GM04503 (cell line): ENCODE measurements around the gene U2AF1L4.
A peak's percentile ranks its signal among the peaks of the same experiment; 100 is the strongest.

Experiments
- DNase-seq: peaks from one replicate; pipeline ENCODE4 v3.0.0-alpha.2; 2012; ENCODE audit warnings: low read depth

Gene U2AF1L4

DNA sequence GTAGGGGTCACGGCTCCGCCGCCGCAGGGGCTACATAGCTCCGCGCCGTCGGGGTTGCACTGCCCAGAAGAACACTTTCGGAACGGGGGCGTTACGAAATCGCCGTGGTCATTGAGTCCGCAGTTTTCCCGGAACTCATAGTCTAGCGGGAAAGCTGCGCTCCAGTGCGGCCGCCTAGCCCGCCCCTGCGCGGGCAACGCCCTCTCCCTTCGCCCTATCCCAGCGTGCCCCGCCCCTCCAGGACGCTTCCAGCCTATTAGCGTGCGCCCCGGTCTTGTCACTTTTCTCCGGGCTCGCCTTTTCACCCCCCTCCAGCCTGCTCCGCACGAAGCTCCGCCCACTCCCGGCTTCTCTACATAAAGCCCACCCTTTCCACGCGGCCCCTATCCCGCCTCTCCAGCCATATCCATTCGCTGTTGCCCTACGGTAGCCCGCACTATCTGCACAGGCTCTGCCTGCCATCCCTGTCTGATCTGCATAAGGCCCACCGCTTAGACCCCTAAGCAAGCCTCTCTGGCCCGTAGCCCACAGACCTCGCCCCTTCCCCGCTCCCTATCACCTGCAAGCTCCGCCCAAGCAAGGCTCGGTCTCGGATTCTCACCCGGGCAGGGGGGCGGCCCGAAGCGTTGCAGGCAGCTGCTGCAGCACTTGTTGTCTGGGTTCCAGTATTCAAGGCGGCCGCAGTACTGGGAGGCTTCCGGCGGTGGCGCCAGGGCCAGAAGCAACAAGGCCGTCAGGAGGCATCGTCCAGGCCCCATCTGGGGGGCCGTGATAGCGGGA lies 4.6 kb downstream of the U2AF1L4 start:
- DNase-seq = peak; percentile 77

DNA sequence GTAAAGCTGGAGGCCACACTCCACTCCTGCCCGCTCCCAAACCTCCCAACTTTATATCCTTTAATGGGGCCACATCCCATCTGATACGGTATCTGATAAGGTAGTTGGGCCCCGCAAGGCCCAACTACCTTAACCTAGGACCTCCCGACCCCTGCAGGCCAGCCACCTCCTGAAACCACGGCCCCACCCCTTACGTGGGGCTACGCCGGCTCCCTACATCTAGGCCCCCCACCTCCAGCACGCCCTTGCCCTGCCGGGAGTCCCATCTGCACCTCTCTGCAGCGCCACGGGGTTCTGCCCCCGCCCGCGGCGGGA lies 5.2 kb downstream of the U2AF1L4 start:
- DNase-seq = no peak

DNA sequence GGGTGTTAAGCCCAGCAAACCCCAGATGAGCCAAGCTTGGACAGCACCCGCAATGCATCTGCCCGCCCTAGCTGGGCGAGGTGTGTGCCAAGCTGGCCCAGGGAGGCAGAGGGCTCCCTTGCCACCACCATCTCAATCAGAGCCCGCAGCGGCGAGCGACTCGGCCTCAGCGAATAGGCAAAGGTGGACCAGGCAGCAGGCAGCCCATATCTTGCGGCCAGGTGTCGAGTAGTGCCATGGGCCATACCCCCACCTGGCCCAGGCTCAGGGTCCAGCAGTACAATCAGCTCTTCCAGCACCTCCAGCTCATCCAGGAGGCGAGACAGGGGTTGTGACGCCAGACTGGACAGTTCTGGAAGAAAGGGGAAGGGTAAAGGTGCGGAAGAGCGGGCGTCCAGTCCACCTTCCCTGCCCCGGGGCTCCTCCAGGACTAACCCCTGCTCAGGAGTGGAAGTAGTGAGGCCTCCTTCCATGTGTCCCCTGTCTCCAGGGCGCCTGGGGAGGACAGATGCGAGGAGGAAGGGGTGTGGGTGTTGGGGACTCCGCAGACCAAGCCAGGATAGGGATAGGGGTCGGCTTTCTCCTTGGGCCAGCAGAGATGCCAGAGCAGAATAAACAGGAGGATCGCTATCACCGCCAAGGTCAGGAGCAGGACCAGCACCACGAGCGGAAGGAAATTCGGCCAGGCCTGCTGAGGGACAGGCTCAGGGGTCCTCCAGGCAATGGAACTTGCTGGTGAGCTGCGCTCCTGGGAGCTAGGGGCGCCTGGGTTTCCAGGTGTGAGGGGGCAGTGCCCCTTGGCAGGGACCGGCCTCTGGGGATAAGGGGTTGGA lies 5.7 kb downstream of the U2AF1L4 start:
- DNase-seq = no peak

DNA sequence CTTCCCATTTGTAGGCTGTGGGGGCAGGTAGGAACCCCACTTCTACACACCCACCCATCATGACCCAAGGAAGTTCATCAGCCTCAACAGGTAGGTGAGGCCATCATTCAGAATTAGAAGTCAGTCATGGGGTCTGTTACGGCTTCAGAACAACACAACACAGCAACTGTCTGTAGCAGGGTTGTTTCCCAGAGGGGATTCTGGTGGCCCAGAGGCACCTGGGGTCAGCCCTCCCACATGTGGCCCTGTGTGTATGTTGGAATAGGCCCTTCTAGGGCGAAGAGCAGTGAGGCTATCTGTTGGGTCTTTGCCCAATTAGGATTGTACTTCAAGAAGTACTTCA lies 6.4 kb downstream of the U2AF1L4 start:
- DNase-seq = no peak

DNA sequence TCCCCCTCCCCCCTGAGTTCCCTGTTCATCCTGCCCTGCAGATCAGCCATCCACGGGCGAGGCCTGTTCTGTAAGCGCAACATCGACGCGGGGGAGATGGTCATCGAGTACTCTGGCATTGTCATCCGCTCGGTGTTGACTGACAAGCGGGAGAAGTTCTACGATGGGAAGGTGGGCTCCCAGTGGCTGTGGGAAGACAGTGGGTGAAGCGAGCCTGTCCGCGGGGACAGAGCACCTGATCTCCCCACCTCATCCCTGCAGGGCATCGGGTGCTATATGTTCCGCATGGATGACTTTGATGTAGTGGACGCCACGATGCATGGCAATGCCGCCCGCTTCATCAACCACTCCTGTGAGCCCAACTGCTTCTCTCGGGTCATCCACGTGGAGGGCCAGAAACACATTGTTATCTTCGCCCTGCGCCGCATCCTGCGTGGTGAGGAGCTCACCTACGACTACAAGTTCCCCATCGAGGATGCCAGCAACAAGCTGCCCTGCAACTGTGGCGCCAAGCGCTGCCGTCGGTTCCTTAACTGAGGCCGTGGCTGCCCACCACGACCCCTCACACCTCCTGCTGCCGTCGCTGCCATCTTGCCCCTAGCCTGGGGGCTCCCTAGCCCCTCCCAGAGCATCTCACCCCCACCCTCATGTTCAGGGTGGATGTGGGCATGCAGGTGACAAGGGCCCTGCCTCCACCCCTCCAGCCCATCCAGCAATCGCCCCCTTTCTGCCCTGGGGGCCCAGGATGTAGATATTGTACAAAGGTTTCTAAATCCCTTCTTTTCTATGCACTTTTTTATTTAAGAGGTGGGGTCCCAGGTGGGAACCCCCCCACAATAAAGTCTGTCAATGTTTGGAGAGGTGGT lies 7.0 kb downstream of the U2AF1L4 start:
- no peak for DNase-seq

DNA sequence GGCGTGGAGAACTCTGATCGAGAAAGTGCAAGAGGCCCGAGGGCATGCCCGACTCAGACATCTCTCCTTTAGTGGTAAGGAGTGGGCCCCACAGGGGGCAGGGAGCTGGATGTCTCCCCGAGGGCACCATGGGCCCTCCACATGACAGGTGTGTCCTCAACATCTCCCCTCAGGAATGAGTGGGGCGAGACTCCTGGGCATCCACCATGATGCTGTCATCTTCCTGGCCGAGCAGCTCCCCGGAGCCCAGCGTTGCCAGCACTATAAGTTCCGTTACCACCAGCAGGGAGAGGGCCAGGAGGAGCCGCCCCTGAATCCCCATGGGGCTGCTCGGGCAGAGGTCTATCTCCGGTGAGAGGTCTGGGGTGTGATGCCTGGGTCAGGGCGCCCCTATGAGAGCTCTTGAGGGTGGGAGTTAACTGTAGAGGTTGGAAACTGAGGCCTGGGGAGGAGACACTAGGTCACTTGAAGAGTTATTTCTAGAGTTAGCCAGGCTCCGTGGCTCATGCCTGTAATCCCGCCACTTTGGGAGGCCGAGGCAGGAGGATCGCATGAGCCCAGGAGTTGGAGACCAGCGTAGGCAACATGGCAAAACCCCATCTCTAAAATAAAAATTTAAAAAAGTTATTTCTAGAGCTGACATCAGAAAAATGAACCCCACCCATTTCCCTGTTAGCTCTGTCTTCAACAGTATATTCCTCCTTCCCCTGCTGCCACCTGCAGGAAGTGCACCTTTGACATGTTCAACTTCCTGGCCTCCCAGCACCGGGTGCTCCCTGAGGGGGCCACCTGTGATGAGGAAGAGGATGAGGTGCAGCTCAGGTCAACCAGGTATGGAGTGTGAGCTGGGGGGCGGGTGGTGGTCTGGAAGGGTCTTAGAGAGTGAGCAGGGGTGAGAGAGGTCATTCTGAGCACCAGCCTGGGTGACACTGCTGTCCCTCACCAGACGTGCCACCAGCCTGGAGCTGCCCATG lies 8.0 kb downstream of the U2AF1L4 start:
- DNase-seq = no peak

DNA sequence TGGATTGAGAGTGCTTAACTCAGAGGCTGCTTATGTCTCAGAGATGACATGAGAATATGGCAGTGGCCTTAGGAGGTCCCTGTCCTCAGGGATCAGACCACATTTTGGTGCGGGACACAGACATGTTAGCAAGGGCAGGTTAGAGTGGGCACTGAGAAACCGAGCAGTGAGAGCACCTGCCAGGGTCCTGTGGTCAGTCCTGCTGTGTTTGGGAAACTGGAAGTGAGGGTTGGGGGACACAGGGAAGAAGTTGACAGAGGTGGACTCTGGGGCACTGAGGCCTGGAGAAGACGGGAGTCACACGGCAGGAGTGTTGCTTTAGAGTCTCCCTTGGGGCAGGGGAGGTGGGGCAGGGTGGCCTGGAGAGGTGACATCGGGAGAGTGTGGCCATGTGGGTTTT lies 10.3 kb downstream of the U2AF1L4 start:
- DNase-seq = no peak

DNA sequence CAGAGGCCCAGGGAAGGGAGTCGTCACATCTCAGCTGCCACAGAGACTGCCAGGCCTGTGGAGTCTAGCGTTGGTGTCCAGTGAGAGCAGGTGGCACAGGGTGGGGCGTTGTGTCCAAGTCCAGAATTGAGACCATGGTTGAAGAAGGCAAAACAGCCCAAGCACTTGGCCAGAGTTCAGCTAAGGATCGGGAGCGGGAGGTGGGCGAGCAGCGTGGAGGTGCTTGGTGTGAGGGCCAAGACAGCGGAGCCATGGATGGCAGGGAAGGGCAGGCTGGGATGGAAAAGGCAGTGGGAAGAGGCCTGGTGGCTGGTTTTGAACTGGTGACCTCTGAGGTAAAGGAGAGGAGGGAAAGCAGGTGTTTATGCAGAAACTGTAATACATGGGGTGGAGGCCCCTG lies 10.9 kb downstream of the U2AF1L4 start:
- no peak for DNase-seq

DNA sequence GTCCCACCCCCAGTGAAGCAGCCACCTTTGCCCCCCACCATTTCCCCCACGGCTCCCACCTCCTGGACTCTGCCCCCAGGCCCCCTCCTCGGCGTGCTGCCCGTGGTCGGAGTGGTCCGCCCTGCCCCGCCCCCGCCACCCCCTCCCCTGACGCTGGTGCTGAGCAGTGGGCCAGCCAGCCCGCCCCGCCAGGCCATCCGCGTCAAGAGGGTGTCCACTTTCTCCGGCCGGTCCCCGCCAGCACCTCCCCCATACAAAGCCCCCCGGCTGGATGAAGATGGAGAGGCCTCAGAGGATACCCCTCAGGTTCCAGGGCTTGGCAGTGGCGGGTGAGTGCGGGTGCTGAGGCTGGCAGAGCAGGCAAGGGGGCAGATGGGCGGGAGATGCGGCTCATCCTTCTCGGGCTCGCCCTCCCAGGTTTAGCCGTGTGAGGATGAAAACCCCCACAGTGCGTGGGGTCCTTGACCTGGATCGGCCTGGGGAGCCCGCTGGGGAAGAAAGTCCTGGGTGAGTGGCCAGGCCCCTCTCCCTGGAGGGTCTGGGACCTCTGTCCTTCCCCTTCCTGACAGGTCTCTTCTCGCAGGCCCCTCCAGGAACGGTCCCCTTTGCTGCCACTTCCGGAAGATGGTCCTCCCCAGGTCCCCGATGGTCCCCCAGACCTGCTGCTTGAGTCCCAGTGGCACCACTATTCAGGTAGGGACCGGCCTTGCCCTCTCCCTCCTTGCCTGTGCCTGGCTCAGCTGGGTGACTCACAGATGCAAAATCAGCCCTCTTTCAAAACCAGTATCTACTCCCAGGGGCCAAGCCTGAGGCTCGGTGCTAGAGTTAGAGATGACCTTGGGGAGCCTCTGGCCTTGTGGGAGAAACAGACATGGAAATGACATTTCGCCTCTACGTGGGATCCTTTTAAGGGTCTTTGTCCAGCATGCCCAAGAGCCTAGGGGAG lies 11.8 kb downstream of the U2AF1L4 start:
- DNase-seq = no peak

DNA sequence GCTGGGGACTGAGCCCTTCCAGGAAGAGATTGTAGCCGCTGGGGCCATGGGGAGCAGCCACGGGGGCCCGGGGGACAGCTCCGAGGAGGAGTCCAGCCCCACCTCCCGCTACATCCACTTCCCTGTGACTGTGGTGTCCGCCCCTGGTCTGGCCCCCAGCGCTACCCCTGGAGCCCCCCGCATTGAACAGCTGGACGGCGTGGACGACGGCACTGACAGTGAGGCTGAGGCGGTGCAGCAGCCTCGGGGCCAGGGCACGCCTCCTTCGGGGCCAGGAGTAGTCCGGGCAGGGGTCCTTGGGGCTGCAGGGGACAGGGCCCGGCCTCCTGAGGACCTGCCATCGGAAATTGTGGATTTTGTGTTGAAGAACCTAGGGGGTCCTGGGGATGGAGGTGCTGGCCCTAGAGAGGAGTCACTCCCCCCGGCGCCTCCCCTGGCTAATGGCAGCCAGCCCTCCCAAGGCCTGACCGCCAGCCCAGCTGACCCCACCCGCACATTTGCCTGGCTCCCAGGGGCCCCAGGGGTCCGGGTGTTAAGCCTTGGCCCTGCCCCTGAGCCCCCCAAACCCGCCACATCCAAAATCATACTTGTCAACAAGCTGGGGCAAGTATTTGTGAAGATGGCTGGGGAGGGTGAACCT lies 12.6 kb downstream of the U2AF1L4 start:
- no peak for DNase-seq

DNA sequence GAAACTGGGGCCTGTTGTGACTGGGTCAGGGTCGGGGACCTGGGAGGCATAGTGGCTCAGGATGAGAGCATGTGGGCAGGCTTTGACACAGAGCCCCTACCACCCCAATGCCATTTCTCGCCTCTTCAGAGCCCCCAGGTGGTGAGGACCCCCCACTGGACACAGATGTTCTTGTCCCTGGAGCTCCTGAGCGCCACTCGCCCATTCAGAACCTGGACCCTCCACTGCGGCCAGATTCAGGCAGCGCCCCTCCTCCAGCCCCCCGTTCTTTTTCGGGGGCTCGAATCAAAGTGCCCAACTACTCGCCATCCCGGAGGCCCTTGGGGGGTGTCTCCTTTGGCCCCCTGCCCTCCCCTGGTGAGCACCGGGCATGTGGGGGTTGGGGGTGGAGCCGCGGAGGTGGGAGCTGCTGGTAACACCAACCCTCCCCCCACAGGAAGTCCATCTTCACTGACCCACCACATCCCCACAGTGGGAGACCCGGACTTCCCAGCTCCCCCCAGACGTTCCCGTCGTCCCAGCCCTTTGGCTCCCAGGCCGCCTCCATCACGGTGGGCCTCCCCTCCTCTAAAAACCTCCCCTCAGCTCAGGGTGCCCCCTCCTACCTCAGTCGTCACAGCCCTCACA lies 13.3 kb downstream of the U2AF1L4 start:
- DNase-seq = no peak

DNA sequence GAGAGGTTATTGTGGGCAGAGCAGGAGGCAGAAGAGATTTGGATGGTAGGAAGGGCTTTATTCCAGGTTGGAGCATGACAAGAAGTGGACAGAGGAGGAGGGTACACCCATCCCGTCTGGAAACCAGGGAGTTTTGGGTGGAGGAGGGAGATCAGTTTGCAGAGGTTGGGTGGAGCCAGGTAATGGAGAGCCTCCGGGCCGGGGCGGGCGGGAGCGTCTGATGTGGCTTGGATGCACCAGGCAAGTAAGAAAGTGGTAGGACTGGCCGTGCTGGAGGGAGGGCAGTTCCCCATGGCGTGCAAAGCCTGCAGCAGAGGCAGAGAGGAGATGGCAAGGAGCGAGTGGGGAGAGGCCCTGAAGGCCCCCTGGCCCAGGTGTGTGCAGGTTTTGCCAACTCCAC lies 13.9 kb downstream of the U2AF1L4 start:
- DNase-seq = no peak

DNA sequence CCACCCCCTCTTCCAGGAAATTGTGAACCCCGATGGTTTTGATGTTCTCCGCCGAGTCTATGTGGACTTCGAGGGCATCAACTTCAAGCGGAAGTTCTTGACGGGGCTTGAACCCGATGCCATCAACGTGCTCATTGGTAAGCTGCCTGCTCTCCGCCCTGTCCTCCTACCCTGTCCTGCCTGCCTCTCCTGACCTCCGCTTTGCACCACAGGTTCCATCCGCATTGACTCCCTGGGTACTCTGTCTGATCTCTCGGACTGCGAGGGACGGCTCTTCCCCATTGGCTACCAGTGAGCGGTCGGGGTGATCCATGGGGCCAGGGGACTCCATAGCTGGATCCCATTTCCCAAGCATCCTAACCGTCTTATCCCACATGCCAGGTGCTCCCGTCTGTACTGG lies 14.9 kb downstream of the U2AF1L4 start:
- no peak for DNase-seq

DNA sequence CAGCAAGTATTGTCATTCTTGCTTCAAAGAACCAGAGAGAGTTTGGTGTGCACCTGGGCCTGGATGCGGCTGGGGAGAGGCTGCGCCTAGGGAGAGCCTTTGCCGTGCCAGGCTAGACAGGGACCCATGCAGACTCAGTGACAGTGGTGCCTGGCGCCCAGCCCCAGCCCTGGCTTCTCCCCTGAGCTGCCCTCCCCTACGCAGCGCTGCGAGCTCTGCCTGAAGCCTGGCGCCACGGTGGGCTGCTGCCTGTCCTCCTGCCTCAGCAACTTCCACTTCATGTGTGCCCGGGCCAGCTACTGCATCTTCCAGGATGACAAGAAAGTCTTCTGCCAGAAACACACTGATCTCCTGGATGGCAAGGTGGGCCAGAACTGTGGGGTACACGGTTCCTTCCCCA lies 15.5 kb downstream of the U2AF1L4 start:
- DNase-seq = no peak

DNA sequence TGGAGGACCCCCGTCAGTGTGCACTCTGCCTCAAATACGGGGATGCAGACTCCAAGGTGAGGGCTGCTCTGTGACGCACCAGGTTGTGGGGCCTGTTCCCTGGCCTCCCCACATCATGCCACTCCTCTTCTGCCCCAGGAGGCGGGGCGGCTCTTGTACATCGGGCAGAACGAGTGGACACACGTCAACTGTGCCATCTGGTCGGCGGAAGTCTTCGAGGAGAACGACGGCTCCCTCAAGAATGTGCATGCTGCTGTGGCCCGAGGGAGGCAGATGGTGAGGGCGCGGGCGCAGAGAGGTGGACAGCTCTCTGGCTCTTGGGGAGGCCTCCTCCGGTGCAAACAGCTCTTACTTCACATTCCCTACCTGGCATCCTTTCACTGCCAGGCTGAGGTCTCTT lies 16.2 kb downstream of the U2AF1L4 start:
- DNase-seq = no peak

DNA sequence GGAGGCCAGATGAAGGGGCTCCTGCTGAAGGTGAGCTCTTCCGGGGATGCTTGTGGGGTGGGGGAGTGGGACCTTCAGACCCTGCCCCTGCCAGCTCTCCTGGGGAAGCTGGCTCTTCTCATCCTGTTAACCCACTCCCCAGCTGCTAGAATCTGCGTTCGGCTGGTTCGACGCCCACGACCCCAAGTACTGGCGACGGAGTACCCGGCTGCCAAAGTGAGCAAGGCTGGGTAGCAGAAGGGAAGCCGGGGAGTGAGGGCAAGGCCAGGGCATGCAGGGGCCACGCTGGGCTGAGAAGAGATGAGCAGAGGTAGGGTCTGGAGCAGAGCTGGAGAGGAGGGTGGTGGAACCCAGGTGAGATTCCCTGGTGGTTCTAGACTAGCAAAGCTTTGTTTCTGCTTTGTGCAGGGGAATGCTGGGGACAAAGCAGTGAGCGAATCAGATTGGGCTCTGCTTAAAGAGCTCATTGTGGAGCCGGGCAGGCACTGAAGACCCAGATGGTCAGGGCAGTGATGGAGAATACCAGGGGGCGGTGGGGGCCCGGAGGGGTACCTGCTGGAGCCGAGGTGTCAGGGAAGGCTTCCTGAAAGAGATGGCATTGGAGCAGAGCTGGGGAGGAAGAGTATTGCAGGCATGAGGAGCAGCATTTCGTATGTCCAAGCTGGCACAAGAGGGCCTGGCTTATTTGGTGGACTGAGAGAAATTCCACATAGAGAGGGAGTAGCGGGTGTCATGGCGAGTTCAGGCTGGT lies 17.1 kb downstream of the U2AF1L4 start:
- DNase-seq = no peak

DNA sequence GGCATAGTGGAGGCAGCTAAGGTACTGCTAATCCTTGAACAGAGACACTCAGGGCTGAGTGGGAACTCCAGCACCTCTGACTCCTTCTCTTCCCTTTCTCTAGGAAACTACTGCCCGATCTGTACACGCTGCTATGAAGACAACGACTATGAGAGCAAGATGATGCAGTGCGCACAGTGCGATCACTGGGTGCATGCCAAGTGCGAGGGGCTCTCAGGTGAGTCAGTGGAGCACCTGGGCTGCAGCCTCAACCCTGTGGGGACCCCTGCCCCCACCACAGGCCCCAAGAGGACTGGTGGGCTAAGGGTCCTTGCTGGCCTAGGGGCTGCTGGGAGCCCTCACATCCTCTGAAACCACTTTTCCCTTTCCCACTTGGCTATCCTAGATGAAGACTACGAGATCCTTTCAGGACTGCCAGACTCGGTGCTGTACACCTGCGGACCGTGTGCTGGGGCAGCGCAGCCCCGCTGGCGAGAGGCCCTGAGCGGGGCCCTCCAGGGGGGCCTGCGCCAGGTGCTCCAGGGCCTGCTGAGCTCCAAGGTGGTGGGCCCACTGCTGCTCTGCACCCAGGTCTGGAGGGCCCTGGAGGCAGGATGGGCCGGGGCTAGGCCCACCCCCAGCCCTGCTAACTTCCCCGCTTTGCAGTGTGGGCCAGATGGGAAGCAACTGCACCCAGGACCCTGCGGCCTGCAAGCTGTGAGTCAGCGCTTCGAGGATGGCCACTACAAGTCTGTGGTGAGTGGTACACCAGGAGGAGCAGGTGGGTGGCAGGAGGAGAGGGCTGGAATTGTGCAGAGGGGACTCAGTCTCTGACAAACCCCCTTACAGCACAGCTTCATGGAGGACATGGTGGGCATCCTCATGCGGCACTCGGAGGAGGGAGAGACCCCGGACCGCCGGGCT lies 17.9 kb downstream of the U2AF1L4 start:
- no peak for DNase-seq
